H4 (cell line): Measurements from ENCODE around the gene AP3B2. TPM values are rescaled to one million over a fixed set of nuclear protein-coding genes. Genes with fewer than 3 reads are reported as not detected.

ENCODE experiments used
- DNase-seq: peaks from one replicate; pipeline ENCODE4 v3.0.0-alpha.2; 2015; ENCODE audit warnings: low spot score
- total RNA-seq: library from RNA; depleted of rRNA; stranded (reverse); fragments of >200 nt; shearing (Covaris generic); gene quantifications from 2 replicates; pipeline ENCODE4 v1.2.3, GENCODE V29; 2014

AP3B2 gene
- total RNA-seq, 1 experiment from 2014 or later = 0.14 TPM

DNA sequence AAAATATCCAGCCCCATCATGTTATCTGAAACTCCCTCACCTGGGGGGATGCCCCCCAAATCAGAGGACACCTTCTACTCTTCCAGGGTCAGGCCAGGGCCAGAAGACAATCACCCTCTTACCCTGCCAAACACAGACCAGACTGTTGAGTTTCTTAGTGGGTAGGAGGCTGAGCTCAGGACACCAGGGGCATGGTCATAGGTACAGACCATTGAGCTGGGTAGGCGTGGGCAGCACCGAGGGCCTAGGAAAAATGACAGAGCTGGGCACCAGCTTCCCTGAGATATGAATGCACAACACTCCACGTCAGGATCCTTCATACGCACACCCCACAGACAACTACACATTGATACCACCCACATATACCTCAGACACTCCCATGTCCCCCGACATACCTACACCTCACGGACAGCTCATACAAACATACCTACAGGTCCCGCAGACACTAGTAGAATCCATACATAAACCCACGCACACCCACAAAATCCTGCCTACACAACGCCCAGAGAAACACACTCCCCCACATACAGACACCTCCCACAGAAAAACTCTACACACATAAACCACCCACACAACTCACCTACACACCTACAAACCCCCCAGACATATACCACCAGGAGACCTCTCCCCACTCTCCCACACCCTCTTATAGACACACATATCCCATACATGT is 11.8 kb downstream of the AP3B2 start:
- peak; percentile 1 for DNase-seq

DNA sequence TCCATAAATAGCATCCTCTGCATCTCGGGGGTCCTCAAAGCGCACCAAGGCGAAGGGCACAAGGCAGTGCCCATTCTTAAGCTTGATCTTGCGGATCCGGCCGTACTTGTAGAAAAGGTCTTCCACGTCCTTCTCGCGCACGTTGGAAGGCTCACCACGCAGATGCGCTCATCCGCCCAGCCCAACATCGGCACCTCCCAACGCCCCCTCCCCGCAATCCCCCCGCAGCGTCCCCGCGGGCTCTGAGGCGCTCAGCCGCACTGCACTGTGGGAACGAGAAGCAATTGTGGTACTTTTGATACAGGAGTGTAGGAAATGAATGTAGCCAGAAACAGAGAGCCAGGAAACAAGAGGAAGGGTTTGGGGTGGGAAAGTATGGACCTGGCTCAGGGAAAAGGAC is 17.5 kb downstream of the AP3B2 start:
- no peak for DNase-seq

DNA sequence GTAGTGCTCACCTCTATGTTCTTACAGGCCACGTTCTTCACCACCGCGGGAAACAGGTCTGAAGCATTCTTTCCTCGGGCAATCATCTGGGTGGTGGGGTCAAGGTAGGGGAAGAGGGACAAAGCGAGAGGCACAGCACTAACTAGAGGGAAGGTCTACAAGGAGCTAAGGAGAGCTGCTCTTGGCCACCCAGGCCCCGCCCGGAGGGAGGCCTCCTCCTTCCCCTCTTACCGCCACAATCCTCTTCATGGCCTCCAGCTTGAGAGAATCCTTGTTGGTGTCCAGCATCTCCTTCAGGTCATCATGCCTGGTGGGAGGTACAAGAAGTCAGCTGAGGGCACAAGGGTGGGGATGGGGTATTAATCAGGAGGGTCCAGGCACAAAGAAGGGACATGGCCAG is 20.5 kb downstream of the AP3B2 start:
- DNase-seq = no peak

DNA sequence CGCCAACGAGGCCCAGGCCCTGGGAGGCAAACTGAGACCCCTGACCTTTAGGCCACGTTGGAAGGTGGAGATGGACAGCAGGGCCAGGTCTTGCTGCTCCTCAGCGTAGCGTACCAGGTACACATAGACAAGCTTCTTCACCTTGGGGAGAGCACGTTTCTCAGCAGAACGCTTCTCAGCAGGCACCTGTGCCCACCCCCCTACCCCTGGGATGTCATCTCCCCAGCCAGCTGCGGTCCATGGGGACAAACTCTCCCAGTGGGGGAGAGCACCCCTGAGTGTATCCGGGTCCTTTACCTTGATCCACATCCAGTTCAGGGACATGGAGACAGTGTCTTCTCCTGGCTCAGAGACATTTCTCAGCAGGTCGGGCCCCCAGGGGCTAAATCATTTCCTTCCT is 21.0 kb downstream of the AP3B2 start:
- DNase-seq = no peak

DNA sequence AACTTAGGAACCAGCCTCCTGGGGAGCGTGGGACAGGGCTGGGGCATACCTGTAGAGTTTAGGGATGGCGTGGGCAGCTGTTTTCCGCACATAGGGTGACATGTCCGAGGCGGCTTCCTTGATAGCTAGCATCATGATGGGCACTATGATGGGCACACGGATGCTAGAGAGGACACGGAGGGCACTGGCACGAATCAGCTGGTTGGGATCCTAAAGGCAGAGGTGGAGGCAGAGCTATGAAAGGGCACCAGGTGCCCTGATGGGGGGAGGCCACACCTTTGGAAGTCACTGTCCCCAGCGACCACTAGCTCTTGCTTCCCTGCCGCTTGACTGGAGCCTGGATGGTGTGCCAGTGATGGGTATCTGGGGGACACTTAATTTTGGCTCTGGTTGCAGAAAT is 28.3 kb downstream of the AP3B2 start:
- no peak for DNase-seq

DNA sequence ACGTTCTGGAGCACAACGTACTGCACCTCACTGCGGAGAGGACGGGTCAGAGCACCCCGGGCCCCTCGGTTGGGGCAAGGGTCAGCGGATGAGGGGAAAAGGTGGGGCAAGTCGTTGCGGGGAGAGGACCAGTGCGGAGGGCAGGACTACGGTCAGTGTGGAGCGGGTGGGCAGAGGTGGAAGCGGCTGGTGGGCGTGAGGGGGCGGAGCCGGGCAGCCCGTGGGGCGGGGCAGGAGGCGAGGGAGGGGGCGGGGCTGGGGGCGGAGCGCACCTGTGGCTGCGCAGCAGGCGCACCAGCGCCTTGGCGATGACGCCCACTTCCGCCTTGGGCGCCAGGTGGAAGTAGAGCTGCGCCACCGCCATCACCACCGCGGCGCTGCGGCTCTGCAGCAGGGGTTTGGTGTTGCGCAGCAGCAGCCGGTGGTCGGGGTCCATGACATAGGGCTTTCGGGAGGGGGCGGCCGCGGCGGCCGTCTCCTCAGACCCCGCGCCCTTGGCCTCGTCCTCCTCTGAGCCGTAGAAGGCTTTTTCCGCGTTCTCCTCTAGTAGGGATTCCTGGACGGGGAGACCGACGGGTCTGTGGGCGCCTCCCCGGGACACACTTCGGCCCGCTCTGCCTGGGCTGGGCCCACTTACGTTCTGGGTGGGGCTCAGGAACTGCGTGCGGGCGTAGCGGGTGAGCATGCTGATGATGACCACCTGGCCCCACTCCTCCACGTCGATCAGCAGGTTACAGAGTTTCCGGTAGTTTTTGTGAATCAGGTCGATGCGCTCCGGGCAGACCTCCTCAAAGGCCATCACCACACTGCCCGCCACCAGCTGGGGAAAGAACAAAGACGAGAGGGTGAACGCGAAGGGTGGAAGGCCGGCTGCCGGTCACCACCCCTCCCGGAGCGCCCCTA is 29.2 kb downstream of the AP3B2 start:
- no peak for DNase-seq

DNA sequence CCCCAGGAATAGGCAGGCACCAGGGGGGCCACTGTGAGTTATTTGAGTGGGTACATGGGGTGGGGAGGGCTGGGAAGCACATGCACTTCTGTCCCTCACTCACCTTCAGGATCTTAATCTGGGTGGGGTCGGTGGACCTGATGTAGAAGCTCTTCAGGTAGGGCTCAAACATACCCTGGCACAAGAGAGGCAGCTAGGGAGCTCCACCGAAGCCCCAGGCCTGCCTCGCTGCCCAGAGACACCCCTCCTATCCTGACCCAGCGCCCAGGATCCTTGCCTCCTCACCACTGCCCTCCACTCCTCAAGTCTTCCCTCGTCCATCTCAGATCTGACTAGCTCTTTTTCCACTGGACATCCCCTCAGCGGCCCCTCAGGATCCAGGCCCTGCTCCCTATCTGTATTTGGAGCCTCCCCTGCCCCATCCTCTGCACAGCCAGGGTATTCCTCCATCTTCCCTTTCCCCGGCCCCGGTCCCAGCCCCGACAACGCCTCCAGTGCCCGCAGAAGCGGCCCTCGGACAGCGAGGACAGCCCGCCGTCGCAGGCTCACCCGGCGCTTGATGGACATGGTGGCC is 30.0 kb downstream of the AP3B2 start:
- no peak for DNase-seq

DNA sequence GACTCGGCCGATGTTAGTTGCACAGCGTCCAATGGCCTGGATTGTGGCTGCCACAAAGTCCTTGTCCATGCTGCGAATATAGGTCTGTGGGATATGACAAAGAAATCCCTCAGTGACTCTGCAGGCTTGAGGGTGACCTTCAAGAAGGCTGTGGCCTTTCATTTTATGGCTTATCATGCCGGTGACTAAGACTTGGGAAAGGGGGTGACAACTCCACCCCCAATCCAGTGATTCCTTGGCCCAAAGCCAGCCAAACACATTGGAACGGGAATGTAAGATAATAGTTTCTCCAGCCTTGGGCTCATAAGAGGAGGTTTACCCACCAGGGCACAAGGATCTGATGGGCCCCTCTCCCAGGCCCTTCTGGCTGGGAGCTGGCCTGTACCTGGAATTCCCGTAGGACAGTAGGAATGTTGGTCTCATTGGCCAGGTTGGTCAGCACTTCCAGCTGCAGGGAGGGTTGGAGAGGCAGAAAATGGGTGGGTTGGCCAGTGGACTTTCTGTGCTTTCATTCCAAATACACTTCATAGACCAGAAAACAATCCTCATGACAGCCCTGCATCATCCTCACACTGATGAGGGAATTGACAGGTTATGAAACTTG is 31.9 kb downstream of the AP3B2 start:
- no peak for DNase-seq

DNA sequence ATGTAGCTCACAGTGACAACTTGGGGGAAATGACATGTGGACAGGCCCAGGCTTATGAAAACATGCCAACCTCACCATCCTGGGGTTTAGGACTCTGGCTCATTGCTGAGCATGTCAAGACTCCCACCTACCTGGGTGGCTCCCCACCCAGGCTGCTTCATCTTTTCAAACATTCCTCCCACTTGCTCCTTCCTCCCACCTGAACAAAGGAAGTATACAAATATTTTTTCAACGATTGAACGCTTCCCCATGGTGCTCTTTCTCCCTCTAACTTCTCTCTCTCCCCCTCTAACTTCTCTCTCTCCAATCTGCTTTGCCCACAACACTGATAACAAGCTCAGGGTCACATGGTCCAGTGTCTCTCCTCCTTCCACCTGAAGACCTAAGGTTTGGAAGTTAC is 34.8 kb downstream of the AP3B2 start:
- DNase-seq = no peak

DNA sequence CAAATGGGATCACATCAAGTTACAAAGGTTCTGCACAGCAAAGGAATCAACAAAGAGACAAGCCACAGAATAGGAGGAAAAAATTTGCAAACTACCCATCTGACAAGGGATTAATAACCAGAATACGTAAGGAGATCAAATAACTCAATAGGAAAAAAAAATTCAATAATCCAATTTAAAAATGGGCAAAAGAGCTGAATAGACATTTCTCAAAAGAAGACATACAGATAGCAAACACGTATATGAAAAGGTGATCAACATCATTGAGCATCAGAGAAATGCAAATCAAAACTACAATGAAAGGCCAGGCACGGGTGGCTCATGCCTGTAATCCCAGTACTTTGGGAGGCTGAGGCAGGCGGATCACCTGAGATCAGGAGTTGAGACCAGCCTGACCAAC is 39.0 kb downstream of the AP3B2 start:
- DNase-seq = no peak

DNA sequence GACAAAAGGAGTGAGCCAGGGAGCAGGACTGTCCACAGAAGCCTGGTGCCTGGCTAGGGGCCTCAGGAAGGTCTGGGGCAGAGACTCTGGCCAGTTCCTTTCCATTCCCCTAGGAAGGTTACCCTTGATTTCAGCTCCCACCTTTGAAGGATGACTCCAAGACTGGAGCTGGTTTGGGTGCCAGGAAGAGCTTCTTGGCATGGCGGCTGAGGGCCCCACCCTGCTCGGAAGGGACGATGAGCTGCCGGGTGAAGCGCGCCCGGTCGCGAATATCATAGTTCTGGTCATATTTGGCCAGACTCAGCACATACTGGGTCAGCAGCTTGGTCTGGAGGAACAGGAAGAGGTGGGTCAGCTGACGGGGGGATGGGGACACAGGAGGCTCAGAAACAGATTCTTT is 43.1 kb downstream of the AP3B2 start:
- DNase-seq = no peak

DNA sequence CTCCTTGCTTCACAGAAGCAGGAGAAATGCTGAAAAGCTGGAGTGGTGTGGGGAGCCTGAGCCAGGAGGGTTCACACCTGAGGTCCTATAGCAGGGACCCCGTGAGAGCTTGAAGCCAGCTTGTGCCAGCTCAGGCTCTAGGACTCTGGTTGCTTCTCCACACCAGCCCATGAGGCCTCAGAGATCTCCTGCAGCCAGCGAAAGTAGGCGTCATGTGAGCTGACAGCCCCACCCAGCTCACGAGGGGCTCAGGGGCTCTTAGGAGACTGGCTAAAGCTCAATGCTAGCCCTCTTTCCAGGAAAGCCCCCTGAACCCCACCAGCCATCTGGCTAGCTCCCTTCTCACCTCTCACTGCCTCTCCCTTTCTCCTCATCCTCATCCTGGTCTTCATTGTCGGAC is 45.7 kb downstream of the AP3B2 start:
- DNase-seq = no peak

DNA sequence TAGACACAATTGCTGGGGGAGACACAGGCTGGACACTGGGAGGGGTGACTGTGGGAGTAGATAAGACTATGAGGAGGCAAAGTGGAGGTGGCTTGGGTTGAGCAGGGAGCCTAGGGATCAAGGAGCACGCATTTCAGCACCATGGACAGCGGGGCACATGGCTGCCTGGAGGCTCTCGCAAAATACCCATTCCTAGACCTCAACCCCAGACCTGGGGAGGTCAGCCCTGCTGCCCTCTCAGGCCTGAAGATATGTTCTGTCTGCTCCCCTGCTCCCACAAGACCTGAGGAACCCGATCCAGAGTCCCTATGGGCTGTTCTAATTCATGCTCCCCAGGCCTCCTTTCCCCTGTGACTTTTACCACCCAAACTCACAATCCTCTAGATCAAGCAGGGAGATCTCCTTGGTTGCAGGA is 46.5 kb downstream of the AP3B2 start:
- DNase-seq = no peak

DNA sequence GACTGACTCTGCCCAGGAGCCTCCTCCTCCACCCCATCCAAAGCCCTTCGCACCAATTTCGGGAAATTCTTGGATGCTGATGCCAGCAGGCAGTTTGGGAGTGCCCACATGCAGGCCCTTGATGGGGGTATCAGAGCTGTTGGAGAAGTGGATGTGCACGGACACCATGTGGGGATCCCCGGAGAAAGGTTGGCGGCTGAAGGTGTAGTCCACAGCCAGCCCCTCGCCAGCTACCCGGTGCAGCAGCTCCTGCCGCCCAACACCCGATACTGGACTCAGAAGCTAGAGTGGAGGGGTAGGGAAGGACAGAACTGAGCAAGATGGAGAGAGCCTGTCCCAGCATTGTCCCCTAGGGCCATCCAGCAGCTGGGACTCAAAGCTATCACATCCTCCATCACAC is 47.0 kb downstream of the AP3B2 start:
- DNase-seq = no peak

DNA sequence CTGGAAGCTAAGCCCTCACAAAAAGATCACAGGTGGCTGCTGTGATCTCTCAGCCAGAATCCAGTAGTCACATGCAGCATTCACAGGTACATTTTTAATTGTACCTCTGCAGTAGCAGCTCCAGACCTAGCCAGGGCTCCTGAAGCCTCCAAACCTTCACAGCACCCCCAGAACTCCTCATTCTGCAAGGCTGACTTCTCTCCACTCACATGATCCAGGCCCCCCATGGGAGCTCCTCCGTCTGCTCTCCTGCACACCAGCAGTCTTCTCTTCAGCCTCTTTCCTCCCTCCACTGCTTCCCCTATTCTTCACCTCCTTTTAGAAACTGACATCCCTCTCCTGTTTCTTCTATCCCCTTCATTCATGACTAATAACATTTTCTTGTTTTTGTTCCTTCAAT is 49.3 kb downstream of the AP3B2 start:
- no peak for DNase-seq

DNA sequence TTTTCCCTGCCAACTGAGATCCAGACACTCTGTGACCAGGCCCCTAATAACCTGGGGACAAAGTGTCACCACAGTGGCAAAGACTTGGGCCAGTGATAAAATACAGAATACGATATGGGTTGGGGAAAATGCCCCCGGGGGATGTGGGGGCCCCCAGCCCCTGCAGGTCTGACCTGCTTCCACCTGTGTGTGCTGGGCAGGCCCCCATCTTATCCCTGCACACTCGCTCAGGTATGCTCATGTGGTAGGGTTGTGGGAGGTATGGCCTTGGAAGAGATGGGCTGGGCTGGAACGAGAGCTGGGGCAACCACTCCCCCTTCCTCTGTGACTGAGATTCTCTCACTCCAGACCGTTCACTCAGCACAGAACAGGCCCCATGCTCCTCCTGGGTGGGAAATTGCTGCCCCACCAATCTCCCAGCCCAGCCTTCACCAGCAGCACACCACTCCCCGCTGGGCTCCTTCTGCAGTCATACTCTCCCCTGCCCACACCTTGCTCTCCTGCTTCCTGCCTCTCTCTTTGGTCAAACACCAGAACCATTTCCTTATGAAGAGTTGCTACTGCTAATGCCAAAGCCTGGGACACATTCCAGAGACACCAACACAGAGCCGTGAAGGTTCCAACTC is 52.9 kb downstream of the AP3B2 start:
- DNase-seq = no peak

DNA sequence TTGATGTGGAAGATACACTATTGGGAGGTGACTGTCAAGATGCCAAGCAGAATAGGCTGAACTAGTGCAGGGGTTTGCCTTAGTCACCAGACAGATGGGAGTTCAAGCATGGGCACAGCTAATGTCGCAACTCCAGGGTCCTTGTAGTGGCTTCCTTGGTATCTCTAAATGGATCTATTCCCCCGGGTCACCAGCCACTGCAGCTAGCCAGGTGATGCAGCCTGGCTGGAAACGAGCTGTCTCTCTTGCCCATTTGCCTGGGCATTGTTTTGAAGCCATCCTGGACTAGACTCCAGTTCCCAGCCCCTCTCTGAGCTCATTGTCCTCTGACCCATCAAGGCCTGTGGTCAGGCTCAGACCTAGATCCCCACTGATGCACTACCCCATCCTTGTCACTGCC is 54.1 kb downstream of the AP3B2 start:
- DNase-seq = no peak

DNA sequence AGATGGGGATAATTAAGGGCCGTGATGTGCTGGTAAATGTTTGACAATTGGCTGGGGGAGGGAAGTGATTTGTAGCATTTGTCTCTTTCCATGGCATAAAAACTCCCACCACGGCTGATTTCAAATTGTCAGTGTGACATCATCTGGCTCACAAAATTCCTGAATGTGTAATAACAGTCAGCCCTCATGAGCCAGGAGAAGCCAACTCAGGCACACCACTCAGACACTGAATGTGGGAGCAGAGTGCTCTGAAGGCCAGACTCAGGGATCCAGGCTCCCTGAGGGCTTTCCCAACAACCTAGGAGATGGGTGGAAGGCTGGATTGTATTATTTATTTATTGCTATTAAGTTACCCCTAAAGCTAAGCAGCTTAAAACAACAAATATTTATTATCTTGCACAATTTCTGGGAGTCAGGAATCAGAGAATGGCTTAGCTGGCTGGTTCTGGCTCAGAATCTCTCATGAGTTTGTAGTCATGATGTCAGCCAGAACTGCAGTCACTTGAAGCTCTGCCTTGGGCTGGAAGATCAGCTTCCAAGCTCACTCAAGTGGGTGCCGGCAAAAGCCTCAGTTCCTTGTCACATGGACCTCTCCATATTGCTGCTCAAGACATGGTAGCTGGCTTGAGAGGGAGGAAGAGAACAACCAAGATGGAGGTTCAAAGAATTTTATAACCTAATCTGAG is 56.0 kb downstream of the AP3B2 start:
- no peak for DNase-seq

DNA sequence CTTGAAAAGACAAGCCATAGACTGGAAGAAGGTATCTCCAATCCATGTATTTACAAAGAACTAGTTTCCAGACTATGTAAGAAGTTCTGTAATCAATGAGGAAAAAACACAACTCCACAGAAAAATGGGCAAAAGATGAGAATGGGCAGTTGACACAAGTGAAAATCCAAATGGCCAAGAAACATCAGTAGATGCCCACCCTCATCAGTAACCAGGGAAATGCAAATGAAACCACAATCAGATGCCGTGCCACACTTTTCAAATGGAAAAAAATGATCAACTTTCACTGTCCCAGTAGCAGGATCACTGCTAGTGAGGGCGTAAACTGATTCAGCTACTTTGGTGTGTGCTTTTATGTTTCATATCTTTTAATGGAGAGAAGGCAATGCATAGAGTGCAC is 58.0 kb downstream of the AP3B2 start:
- no peak for DNase-seq

DNA sequence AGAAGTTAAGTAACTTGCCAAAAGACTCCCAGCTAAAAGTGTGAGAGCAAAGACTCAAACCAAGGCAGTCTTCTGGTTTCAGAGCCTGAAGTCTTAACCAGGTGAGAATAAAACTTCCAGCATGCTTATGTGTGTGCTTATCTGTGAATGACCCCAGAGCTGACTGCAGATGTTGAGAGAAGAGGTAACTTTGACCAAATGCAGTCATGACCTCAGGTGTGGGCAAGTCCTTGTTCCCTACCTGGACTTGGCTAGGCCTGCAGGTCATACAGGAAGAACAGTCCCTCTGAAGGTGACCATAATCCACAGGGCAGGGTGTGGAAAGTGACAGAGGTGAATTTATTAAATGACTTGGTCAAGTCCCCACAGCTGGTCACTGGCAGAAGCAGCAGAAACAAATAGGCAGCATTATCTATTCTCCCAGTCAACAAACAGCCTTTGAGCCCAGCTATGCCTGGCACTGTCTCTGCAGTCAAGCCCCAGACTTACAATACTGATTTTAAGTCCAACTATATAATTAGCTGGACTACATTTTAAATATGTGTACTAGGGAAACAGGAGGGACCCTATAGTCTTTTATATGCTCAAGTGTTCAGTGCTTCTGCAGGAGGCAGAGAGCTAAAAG is 59.5 kb downstream of the AP3B2 start:
- no peak for DNase-seq
